ENCODE measurements around the gene TAF5L. TPM values are rescaled to one million over a fixed set of nuclear protein-coding genes. Genes with fewer than 3 reads are reported as not detected.
"Not testable (repeated sequence)": the region's sequence is repeated elsewhere in the genome, so short reads cannot be mapped to it uniquely, and the experiment has no call there.

The TAF5L gene
- total RNA-seq, 1 experiment from 2014 or later, result 28.7 TPM

DNA sequence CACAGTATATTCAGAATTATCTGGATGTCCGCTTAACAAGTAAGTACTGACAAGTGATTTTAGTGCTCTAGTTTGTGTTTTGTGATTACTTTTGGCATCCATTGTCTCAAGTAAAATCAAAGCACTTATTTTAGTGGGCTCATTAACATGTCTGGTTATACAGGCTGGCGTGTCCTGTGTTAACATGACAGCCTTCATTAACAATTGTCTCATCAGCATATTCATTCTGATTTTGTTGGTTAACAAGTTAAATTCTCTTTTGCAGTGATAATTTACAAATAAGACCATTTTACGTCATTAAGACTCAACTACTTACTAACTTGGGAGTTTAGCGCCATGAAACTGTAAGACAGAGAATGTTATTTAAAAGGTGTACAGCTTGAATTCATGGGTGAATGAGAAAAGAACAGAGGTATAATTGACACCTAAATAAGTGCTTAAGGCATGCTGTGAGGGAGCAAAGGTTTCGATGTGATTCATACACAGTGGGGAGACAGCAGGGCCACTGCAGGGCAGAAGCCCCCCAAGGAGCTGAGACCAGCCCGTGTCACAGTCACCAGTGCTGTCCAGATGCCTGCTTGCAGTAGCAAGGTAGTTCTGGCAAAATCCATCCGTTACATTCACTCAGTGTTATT, 22.4 kb downstream of the TAF5L start:
- DNase-seq, result no peak
- no peak overlapping the region for H3K4me3 ChIP-seq
- no peaks in the 10 kb centered on the region for H3K9me3 ChIP-seq (replicated peaks)
- H3K36me3 ChIP-seq, result peaks cover 51% of the 10 kb centered on the region
- no peaks in the 10 kb centered on the region for H3K27me3 ChIP-seq
- H3K27ac ChIP-seq, result no peak overlapping the region
- H3K4me1 ChIP-seq, result no peaks in the 10 kb centered on the region

DNA sequence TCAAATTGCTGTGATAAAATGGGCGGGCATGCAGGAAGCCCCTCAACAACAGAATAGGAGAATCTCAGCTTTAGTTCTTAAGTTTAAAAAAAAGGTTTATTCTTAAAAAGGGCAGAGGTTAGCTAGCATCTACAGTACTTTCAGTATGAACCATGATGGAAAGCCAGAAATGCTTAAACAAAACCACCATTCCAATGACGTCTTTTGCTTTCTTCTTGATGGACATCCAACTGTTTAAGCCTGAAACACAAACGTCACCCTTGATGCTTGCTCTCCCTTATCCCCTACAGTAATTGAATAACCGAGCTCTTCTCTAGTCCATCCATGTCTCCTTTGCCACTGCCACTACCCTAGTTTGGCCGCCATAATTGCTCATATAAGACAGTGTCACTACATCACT, 25.7 kb downstream of the TAF5L start:
- peaks cover 49% of the 10 kb centered on the region for H3K36me3 ChIP-seq
- no peak for DNase-seq
- H3K9me3 ChIP-seq (replicated peaks), result no peaks in the 10 kb centered on the region
- no peaks in the 10 kb centered on the region for H3K4me1 ChIP-seq
- no peaks in the 10 kb centered on the region for H3K27me3 ChIP-seq
- H3K4me3 ChIP-seq, result no peak overlapping the region
- no peak overlapping the region for H3K27ac ChIP-seq

DNA sequence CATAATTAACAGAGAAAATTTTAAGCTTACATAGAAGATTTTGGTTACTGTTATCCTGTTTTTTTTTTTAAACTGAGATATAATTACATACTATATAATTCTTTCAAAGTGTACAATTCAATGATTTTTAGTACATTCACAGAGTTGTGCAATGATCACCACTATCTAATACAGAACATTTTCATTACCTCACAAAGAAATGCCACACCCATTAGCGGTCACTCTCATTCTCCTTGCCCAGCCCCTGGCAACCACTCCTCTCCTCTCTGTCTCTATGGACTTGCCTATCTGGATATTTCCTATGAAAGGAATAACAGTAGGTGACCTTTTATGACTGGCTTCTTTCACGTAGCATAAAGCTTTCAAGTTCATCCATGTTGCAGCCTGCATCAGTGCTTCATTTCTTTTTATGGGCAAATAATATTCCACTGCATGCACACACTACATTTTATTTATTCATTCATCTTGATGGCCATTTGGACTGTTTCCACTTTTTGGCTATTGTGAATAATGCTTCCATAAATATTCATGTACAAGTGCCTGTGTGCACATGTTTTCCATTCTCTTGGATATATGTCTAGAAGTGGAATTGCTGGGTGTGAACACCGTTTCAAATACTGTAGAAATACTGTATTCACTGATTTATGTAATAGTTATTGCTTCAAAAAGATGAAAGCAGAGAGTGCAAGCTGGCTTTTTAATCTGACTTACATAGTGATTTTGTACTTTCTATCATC, 26.5 kb downstream of the TAF5L start:
- no peaks in the 10 kb centered on the region for H3K27me3 ChIP-seq
- H3K9me3 ChIP-seq (replicated peaks), result no peaks in the 10 kb centered on the region
- H3K4me3 ChIP-seq, result no peak overlapping the region
- H3K27ac ChIP-seq, result no peak overlapping the region
- DNase-seq, result no peak
- H3K4me1 ChIP-seq, result no peaks in the 10 kb centered on the region
- peaks cover 49% of the 10 kb centered on the region for H3K36me3 ChIP-seq

DNA sequence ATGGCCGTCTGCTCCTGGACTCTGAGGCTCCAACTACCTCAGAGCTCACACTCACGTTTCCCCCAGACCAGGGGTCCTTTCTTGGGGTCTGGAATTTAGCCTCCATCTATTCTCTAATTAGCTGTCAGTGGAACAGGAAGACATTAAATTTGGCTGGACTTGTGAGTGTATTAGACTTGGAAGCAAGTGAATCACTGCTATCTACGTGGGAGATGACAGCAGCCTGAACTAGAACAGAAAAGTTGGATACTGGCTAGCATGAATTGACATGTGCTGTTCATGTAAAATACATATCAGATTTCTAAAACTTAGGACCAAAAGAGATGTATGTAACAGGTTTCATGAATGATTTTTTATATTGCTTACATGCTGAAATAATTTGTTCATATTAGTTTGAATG, 28.0 kb downstream of the TAF5L start:
- Histone ChIP-seq H3K27ac (no peak overlapping the region), H3K27me3 (no peaks in the 10 kb centered on the region)
- no peak for DNase-seq

DNA sequence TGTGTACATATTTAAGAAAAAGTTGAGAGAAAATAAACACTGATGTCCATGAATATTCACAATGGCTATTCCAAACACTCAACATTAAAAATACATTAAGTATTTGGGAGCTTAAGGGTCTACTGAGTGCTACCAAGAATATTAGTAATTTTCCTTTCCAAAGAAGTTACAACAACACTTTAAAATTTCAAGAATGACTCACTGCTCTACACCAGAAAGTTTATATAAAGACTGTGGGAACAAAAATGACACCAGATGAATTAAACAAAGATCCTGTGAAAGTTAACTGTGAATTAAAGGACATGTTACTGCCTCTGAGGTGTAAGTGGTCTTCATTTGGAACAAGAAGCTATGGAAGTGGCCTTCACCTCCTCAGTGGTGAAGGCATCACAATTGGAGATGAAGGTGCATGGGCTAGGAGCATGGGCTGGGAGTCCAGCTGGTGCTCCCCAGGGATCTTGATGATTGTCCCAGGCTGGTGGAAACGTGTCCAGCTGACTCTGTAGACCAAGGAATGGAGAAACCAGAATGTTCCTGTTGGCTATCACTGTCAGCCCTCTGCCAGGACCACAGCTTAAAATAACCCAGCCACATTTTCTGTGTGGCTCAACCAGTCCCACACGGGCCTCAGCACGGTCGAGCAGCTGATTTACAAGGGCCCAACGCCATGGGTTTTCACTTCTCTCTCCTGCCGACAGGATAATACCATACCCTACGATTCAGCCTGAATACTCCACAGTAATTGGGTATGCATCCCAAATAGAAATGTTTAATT, 28.8 kb downstream of the TAF5L start:
- H3K27me3 ChIP-seq, result no peaks in the 10 kb centered on the region
- H3K27ac ChIP-seq, result no peak overlapping the region
- H3K36me3 ChIP-seq, result peaks cover 40% of the 10 kb centered on the region
- no peaks in the 10 kb centered on the region for H3K9me3 ChIP-seq (replicated peaks)
- no peak for DNase-seq
- no peak overlapping the region for H3K4me3 ChIP-seq
- no peaks in the 10 kb centered on the region for H3K4me1 ChIP-seq

More for the DNA sequence above, 28.0 kb downstream of the TAF5L start:
- no peaks in the 10 kb centered on the region for H3K9me3 ChIP-seq (replicated peaks)
- no peaks in the 10 kb centered on the region for H3K4me1 ChIP-seq
- H3K36me3 ChIP-seq, result peaks cover 41% of the 10 kb centered on the region
- no peak overlapping the region for H3K4me3 ChIP-seq

DNA sequence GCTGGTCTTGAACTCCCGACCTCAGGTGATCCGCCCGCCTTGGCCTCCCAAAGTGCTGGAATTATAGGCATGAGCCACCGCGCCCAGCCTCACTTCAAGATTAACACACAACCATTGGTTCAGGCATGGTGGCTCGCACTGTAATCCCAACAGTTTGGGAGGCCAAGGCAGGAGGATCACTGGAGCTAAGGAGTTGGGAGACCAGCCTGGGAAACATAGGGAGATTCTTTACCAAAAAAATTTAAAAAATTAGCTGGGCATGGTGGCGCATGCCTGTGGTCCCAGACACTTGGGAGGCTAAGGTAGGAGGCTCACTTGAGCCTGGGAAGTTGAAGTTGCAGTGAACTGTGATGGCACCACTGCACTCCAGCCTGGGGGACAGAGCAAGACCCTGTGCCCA, 30.0 kb downstream of the TAF5L start:
- H3K4me3 ChIP-seq; DNase-seq; H3K27me3 ChIP-seq; H3K4me1 ChIP-seq; H3K9me3 ChIP-seq (replicated peaks); H3K27ac ChIP-seq: not testable (repeated sequence)
- H3K36me3 ChIP-seq, result peaks cover 28% of the 10 kb centered on the region

DNA sequence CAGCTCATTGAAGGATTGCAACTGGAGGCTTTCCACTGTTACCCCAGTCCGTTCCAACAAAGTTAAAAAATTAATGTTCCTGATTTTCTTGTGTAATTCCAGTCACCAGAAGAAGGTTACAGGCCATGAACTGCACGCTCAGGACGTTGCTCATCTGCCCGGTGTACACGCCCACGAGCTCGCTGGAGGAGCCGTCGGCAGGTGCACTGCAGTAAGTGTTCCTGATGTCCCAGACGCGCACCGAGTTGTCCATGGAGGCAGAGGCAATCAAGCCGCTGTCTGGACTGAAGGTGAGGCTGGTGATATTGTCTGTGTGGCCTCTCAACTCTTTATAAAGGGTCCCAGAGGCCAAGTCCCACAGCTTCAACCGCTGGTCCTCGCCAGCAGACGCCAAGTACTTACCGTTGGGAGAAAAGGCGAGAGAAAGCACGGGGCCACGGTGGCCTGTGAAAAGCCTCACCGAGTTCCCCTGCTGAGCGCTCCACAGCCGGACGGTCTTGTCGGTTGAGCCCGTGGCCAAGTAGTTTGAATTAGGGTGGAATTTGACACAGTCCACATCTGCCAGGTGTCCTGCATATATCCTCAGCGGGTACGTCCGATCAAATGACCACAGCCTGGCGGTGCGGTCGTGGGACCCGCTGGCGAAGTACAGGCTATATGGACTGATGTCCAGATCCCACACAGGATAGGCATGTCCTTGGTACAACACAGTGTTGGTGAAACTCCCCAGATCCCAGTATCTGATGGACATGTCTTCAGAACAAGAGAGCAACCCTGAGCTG, 31.5 kb downstream of the TAF5L start:
- Histone ChIP-seq H3K36me3 (peaks cover 15% of the 10 kb centered on the region), H3K4me3 (no peak overlapping the region), H3K27me3 (no peaks in the 10 kb centered on the region), H3K9me3 (replicated peaks) (no peaks in the 10 kb centered on the region), H3K4me1 (no peaks in the 10 kb centered on the region), H3K27ac (no peak overlapping the region)
- DNase-seq, result no peak

DNA sequence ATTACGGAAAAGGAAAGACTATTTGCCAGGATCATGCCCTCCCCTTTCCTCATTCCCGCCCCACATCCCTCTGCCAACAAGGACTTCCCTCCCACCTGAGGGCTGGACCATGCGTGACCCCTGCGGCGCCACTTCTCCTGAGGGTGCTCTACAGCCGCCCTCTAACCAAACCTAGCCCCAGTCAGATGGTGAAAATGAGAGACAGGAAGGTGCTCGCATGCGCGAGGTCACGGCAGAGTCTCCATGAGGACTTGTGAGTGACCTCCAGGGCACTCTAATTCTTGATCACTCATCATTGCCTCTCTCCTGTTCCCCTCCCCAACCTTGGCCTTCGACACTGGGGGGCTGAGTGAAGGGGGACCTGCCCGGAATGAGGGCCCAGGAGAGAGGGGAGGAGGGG, 32.1 kb downstream of the TAF5L start:
- H3K27me3 ChIP-seq, result no peaks in the 10 kb centered on the region
- H3K36me3 ChIP-seq, result peaks cover 15% of the 10 kb centered on the region
- DNase-seq, result no peak
- H3K4me1 ChIP-seq, result no peaks in the 10 kb centered on the region
- H3K27ac ChIP-seq, result no peak overlapping the region
- H3K4me3 ChIP-seq, result no peak overlapping the region
- no peaks in the 10 kb centered on the region for H3K9me3 ChIP-seq (replicated peaks)

DNA sequence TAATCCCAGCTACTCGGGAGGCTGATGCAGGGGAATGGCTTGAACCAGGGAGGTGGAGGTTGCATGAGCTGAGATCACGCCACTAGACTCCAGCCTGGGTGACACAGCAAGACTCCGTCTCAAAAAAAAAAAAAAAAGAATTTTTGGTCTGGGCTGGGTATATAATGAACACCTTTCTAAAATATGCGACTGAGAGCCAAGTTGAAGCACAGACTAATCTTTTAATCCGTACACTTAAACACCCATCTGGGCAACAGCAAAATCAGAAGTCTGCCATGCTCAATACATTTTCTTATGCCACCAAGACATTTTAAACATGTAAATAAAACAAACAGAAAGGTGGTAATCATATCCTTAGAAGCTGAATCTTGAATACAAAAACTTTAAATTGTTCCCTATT, 35.8 kb downstream of the TAF5L start:
- Histone ChIP-seq H3K4me1 (no peaks in the 10 kb centered on the region), H3K27ac (no peak overlapping the region), H3K4me3 (no peak overlapping the region), H3K27me3 (no peaks in the 10 kb centered on the region), H3K36me3 (peaks cover 8% of the 10 kb centered on the region), H3K9me3 (replicated peaks) (no peaks in the 10 kb centered on the region)
- DNase-seq, result no peak

DNA sequence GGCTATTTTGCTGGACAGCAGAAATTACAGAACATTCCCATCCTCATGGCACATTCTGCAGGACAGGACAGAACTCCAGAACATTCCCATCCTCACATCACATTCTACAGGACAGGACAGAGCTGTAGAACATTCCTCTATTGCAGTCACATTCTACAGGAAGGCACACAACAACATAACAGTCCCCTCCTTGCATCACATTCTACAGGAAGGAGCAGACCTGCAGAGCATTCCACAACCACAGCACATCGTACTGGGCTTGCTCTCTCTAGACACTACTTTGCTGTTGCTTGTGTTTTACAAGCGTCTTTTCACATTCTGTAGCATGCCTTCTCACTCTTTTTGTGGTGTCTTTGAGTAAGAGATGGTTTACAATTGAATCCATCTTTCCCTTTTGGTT, 40.6 kb downstream of the TAF5L start:
- Histone ChIP-seq H3K27me3 (no peaks in the 10 kb centered on the region), H3K4me3 (no peak overlapping the region), H3K4me1 (no peaks in the 10 kb centered on the region), H3K36me3 (no peaks in the 10 kb centered on the region), H3K27ac (no peak overlapping the region), H3K9me3 (replicated peaks) (no peaks in the 10 kb centered on the region)
- DNase-seq, result no peak

DNA sequence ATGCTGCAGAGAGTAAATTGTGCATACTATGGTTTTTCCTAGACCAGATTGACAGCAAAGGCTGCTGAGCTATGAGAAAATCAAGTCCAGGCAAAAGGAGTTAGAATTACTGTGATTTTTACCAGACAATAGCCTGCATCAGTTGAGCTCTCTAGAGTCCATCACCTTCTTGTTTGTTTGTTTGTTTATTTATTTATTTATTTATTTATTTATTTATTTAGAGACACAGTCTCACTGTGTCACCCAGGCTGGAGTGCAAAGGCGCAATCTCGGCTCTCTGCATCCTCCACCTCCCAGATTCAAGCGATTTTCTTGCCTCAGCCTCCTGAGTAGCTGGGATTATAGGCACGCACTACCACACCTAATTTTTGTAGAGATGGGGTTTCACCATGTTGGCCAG, 43.2 kb downstream of the TAF5L start:
- H3K4me3 ChIP-seq, result no peak overlapping the region
- no peaks in the 10 kb centered on the region for H3K27me3 ChIP-seq
- H3K4me1 ChIP-seq, result no peaks in the 10 kb centered on the region; the same call in 1 of the 2 replicates
- H3K9me3 ChIP-seq (replicated peaks), result no peaks in the 10 kb centered on the region
- no peak overlapping the region for H3K27ac ChIP-seq
- no peak for DNase-seq
- no peaks in the 10 kb centered on the region for H3K36me3 ChIP-seq

DNA sequence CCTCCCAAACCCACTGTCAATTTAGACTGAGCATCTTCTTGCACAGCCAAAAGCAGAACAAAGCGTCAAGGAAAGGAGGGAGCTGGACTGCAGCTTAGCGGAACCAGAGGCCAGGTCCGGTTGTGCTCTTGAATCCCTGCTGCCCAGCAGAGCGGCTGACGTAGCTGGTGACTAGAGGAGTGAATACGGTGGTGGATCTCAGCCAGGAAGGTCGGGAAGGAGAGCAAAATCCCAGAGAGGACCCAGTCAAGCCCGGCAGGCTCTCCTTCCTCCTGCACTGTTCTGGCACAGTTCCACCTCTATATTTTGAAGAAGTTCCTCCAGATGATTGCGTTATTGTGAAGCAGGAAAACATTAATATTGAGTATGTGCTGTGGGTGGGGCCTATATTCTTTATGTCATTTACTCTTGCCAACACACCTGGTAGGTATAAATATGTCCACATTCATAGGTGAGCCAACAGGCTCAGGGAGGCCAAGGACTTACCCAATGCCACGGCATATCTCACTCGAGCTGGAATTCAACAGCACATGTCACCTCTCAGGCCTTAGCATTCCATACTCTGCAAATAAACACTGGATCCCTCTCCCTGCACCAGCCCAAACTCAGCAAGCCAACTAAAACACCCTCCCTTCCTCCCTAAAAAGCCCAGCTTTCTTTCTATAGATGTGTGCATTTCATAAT, 43.8 kb downstream of the TAF5L start:
- Histone ChIP-seq H3K9me3 (replicated peaks) (no peaks in the 10 kb centered on the region), H3K36me3 (no peaks in the 10 kb centered on the region), H3K27me3 (no peaks in the 10 kb centered on the region), H3K4me3 (no peak overlapping the region), H3K4me1 (no peaks in the 10 kb centered on the region; the same call in 1 of the 2 replicates), H3K27ac (no peak overlapping the region)
- no peak for DNase-seq

DNA sequence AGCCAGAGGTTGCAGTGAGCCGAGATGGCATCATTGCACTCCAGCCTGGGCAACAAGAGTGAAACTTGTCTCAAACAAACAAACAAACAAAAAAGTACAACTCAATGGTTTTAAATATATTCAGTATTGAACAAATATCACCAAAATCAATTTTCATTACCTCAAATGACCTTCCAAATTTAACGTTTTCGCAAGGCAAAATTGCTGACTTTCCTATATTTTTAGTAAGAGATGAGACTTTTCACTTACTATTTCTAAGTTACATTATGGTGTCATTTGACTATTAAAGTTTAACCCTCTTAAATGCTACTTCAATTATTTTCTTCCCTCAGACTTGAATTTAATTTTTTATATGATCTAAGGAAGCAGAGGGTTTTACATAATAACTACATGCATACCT, 44.4 kb downstream of the TAF5L start:
- DNase-seq, result no peak

DNA sequence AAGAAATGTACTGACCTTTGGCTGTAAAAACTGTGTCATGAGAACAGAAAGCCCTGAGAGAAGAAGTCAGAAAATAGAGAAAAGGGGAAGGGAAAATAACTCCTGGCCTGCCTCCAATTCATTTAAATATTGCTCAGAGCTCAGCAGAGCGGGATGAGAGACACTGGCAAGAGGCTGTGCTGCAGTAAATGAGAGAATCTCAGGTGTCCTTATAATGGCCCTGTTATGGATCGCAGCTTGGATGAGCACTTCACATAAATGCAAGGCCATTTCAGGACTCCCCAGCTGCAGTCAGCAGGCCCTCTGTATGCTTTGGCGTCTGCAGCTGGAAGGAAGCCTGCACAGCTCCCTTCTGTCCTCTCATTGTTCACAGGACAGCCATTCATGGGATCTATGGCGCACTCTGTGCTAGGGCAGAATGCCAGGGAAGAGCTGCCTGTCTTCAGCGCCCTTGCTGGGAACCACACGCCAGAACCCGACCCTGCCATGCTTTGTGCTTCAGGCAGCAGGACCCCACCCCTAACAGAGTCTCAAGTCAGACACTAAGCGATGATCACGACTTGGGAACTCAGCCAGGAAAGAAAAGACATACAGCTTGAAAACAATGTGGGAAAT, 46.8 kb downstream of the TAF5L start:
- Histone ChIP-seq H3K9me3 (replicated peaks) (no peaks in the 10 kb centered on the region), H3K36me3 (no peaks in the 10 kb centered on the region), H3K27me3 (no peaks in the 10 kb centered on the region), H3K27ac (no peak overlapping the region), H3K4me3 (peak overlapping the region; percentile 18; the same call in 1 of the 2 replicates), H3K4me1 (no peaks in the 10 kb centered on the region; the same call in 1 of the 2 replicates)
- DNase-seq, result peak; percentile 32 to 60

More for the DNA sequence above, 44.4 kb downstream of the TAF5L start:
- H3K4me3 ChIP-seq, result no peak overlapping the region
- no peaks in the 10 kb centered on the region for H3K9me3 ChIP-seq (replicated peaks)
- H3K4me1 ChIP-seq, result no peaks in the 10 kb centered on the region; the same call in 1 of the 2 replicates
- no peaks in the 10 kb centered on the region for H3K36me3 ChIP-seq
- no peaks in the 10 kb centered on the region for H3K27me3 ChIP-seq
- H3K27ac ChIP-seq, result no peak overlapping the region
